ENCODE data around the gene ASB10. TPM values are rescaled to one million over a fixed set of nuclear protein-coding genes. Genes with fewer than 3 reads are reported as not detected.
A peak's percentile ranks its signal among the peaks of the same experiment; 100 is the strongest.

ASB10 gene
- total and polyA plus RNA-seq, 2 of the 8 experiments (the other 6 are each of a cell fraction or from before 2014, with no cell fraction given), result not detected

GRCh38 chr7:151167197-151167961, 19.7 kb downstream of the ASB10 start, which contains the start of gene GBX1:
Gene GBX1 (minus strand): TSS chr7:151167694. CDS start chr7:151167548, 146 bp downstream.
- Histone ChIP-seq H3K9ac (replicated peaks in 1 of 4; ENCODE audit: extremely low read depth in 1 of 4, low read depth in 3 of 4, low read length in 3 of 4) (peak within 1 kb of the TSS in 1 of 4 experiments; percentile 44; a peak in 1 of 7 replicates), H2BK20ac (ENCODE audit: low read length) (no peak within 1 kb of the TSS), H2BK5ac (ENCODE audit: low read depth, low read length) (no peak within 1 kb of the TSS), H3K18ac (ENCODE audit: extremely low read depth, low read length) (0 out of 2 replicates have a peak within 1 kb of the TSS, but pooled peaks have one; percentile 6), H2BK120ac (replicated peaks; ENCODE audit: low read depth, low read length) (no peak within 1 kb of the TSS), H3K27ac (ENCODE audit: low read depth, low read length) (no peak within 1 kb of the TSS), H3K79me2 (ENCODE audit: control insufficient read depth in 1 of 2, insufficient read depth in 2 of 2, low read length in 2 of 2) (no peaks in the 10 kb centered on the region), H3K23ac (ENCODE audit: insufficient read length) (no peak within 1 kb of the TSS), H4K91ac (replicated peaks; ENCODE audit: insufficient read length, low read length) (no peak within 1 kb of the TSS), H3K4me1 (replicated peaks in 1 of 4; ENCODE audit: control insufficient read depth in 3 of 4, insufficient read depth in 4 of 4, low read length in 3 of 4) (peaks cover 0 to 3% (median under 1%) of the 10 kb centered on the region in 4 experiments; a peak in 2 of 7 replicates), H4K20me1 (replicated peaks in 1 of 2; ENCODE audit: control insufficient read depth in 1 of 2, insufficient read depth in 2 of 2, low read length in 2 of 2) (peaks cover 2% of the 10 kb centered on the region in 2 experiments), H2BK12ac (ENCODE audit: low read depth, low read length) (no peak within 1 kb of the TSS), H3K27me3 (replicated peaks in 1 of 4; ENCODE audit: control insufficient read depth in 3 of 4, extremely low read depth in 1 of 4, insufficient read depth in 3 of 4, low read length in 3 of 4) (peaks cover 43 to 75% (median 59%) of the 10 kb centered on the region in 4 experiments), H3K23me2 (ENCODE audit: low read depth, low read length) (peaks cover 4% of the 10 kb centered on the region; the same call in 1 of the 2 replicates), H3K4ac (replicated peaks; ENCODE audit: insufficient read length, low read depth, low read length) (no peak within 1 kb of the TSS), H3K56ac (replicated peaks; ENCODE audit: insufficient read length, low read depth, low read length) (no peak within 1 kb of the TSS), H2AK5ac (ENCODE audit: low read depth, low read length) (no peak within 1 kb of the TSS), H2AFZ (ENCODE audit: low read length) (no peak within 1 kb of the TSS), H4K8ac (ENCODE audit: extremely low read depth, insufficient read depth, low read length) (no peak within 1 kb of the TSS), H3K79me1 (ENCODE audit: low read depth, low read length) (no peaks in the 10 kb centered on the region), H3K9me3 (ENCODE audit: insufficient read depth in 2 of 2, low read depth in 1 of 2, low read length in 1 of 2) (no peaks in the 10 kb centered on the region), H3K36me3 (ENCODE audit: control insufficient read depth in 2 of 4, insufficient read depth in 4 of 4, low read length in 3 of 4) (no peaks in the 10 kb centered on the region; a peak in 1 of 8 replicates), H4K5ac (ENCODE audit: insufficient read length, low read depth, low read length) (no peak within 1 kb of the TSS), H3K14ac (ENCODE audit: insufficient read length) (no peak within 1 kb of the TSS), H2BK15ac (ENCODE audit: low read length) (no peak within 1 kb of the TSS), H3K4me3 (ENCODE audit: extremely low read depth in 1 of 4, insufficient read depth in 2 of 4, low read depth in 3 of 4, low read length in 4 of 4) (peak within 1 kb of the TSS; percentile 35 to 69 (median 42)), H3K4me2 (ENCODE audit: insufficient read depth in 1 of 2, low read depth in 2 of 2, low read length in 2 of 2) (peak within 1 kb of the TSS; percentile 63 to 84)
- ChIA-PET POLR2A (ENCODE audit: partially characterized antibody) (interaction anchor here (0.9 to 1.4 kb wide), 2 partner anchors 8 to 66 kb away, joined by 3 read pairs; no protein-coding TSS in a partner anchor), CTCF (ENCODE audit: partially characterized antibody) (interaction anchor here (0.6 to 8.3 kb wide), 18 partner anchors 9 to 204 kb away, joined by 3 to 75 read pairs (median 5); no protein-coding TSS in a partner anchor)
- no peak for FAIRE-seq
- DNase-seq (ENCODE audit: low read depth in 1 of 2, low spot score in 2 of 2), result peak in 1 of 2 experiments; percentile 63
- WGBS, 2 experiments (ENCODE audit: extremely low coverage in 1 of 2, insufficient coverage in 1 of 2, insufficient read length in 1 of 2, insufficient replicate concordance in 2 of 2, low coverage in 1 of 2, low lambda C conversion rate in 2 of 2, missing lambda C conversion rate in 1 of 2), result 2% methylated on average over 42 of the region's 101 CpGs; no CpG with 5 or more reads in 1 of the 2 experiments
- TF ChIP-seq HDAC6 (IDR thresholded peaks at IDR 0.05; ENCODE audit: low read depth, low read length), result no peak
- peak; percentile 14 for TF ChIP-seq KDM4A (IDR thresholded peaks at IDR 0.05; ENCODE audit: low read depth, low read length, severe bottlenecking)
- TF ChIP-seq CTCF (IDR thresholded peaks at IDR 0.05; ENCODE audit: control extremely low read depth in 1 of 3, insufficient read depth in 1 of 3, low read depth in 1 of 3, low read length in 3 of 3), result peak in 2 of 3 experiments; percentile 1; a peak in 2 of 4 replicates
- peak; percentile 69 for TF ChIP-seq EZH2 (IDR thresholded peaks at IDR 0.05; ENCODE audit: low read depth, low read length, severe bottlenecking)
- peak; percentile 7 for TF ChIP-seq SUZ12 (IDR thresholded peaks at IDR 0.05; ENCODE audit: low read length)
- TF ChIP-seq CEBPB (IDR thresholded peaks at IDR 0.05; ENCODE audit: low read depth, low read length), result no peak
- no peak for TF ChIP-seq TBP (IDR thresholded peaks at IDR 0.05; ENCODE audit: low read depth, low read length)
- no peak for TF ChIP-seq SAP30 (IDR thresholded peaks at IDR 0.05; ENCODE audit: insufficient read depth, insufficient replicate concordance, low read length)
